H9 (cell line): ENCODE results near the gene PLSCR4. TPM values are rescaled to one million over a fixed set of nuclear protein-coding genes. Genes with fewer than 3 reads are reported as not detected.

ENCODE experiments used
- DNase-seq: peaks from one replicate; pipeline ENCODE4 v3.0.0-alpha.2; 2017
- H2AFZ ChIP-seq: one replicate; pipeline ENCODE4 v1.6.1; 2013; ENCODE audit warnings: mild to moderate bottlenecking, low read length, control low read depth, moderate library complexity
- H2AK5ac ChIP-seq: 2 replicates; pipeline ENCODE4 v1.6.1; 2013; ENCODE audit warnings: low read length, control low read depth, mixed read lengths; ENCODE audit not compliant: insufficient read length
- H2BK120ac ChIP-seq: one replicate; pipeline ENCODE4 v1.6.1; 2013; ENCODE audit warnings: low read depth, mild to moderate bottlenecking, low read length, control low read depth, inconsistent platforms; ENCODE audit not compliant: poor library complexity, severe bottlenecking
- H2BK12ac ChIP-seq: 2 replicates; pipeline ENCODE4 v1.6.1; 2013; ENCODE audit warnings: low read length, control low read depth, mixed read lengths, low read depth; ENCODE audit not compliant: insufficient read length
- H2BK15ac ChIP-seq: 2 replicates; pipeline ENCODE4 v1.6.1; 2013; ENCODE audit warnings: low read depth, low read length, control low read depth
- H2BK20ac ChIP-seq: one replicate; pipeline ENCODE4 v1.6.1; 2013; ENCODE audit warnings: low read depth, mild to moderate bottlenecking, low read length, control low read depth, inconsistent platforms; ENCODE audit not compliant: poor library complexity, severe bottlenecking
- H2BK5ac ChIP-seq: 2 replicates; pipeline ENCODE4 v1.6.1; 2013; ENCODE audit warnings: low read length, control low read depth, mixed read lengths; ENCODE audit not compliant: insufficient read length
- H3K14ac ChIP-seq: 2 replicates; pipeline ENCODE4 v1.6.1; 2013; ENCODE audit warnings: low read length, control low read depth; ENCODE audit not compliant: insufficient read depth
- H3K18ac ChIP-seq: 2 replicates; pipeline ENCODE4 v1.6.1; 2013; ENCODE audit warnings: low read depth, mild to moderate bottlenecking, mixed read lengths, low read length, control low read depth; ENCODE audit not compliant: insufficient read length
- H3K23ac ChIP-seq: 2 replicates; pipeline ENCODE4 v1.6.1; 2013; ENCODE audit warnings: low read length, control low read depth, mixed read lengths, low read depth; ENCODE audit not compliant: insufficient read length
- H3K23me2 ChIP-seq: 2 replicates; pipeline ENCODE4 v1.6.1; 2013; ENCODE audit warnings: low read depth, mild to moderate bottlenecking, mixed read lengths, low read length, control low read depth; ENCODE audit not compliant: insufficient read length, poor library complexity, severe bottlenecking
- H3K27ac ChIP-seq: 2 replicates; pipeline ENCODE4 v1.5.1; 2013; ENCODE audit warnings: low read length, control low read depth, mixed read lengths, low read depth; ENCODE audit not compliant: insufficient read length
- H3K27me3 ChIP-seq: 2 replicates; pipeline ENCODE4 v1.6.1; 2013; ENCODE audit warnings: low read length, control low read depth, inconsistent platforms; ENCODE audit not compliant: insufficient read depth
- H3K4ac ChIP-seq: 2 replicates; pipeline ENCODE4 v1.6.1; 2013; ENCODE audit warnings: low read depth, mild to moderate bottlenecking, control low read depth, inconsistent platforms, low read length, moderate library complexity
- H3K4me1 ChIP-seq: 2 replicates; pipeline ENCODE4 v1.6.1; 2013; ENCODE audit warnings: low read length, control low read depth, inconsistent platforms; ENCODE audit not compliant: insufficient read depth
- H3K4me2 ChIP-seq: 2 replicates; pipeline ENCODE4 v1.6.1; 2013; ENCODE audit warnings: low read length, control low read depth, mixed read lengths; ENCODE audit not compliant: insufficient read length, insufficient read depth
- H3K56ac ChIP-seq: 2 replicates; pipeline ENCODE4 v1.6.1; 2013; ENCODE audit warnings: low read depth, mild to moderate bottlenecking, mixed read lengths, low read length, control low read depth; ENCODE audit not compliant: insufficient read length
- H3K79me1 ChIP-seq: 2 replicates; pipeline ENCODE4 v1.6.1; 2013; ENCODE audit warnings: low read depth, mild to moderate bottlenecking, moderate library complexity, low read length, control low read depth, inconsistent platforms; ENCODE audit not compliant: insufficient read depth, poor library complexity, severe bottlenecking
- H3K79me2 ChIP-seq: 2 replicates; pipeline ENCODE4 v1.6.1; 2013; ENCODE audit warnings: low read length, control low read depth, inconsistent platforms; ENCODE audit not compliant: insufficient read depth
- H3K9ac ChIP-seq: 2 replicates; pipeline ENCODE4 v1.6.1; 2013; ENCODE audit warnings: low read length, control low read depth, mixed read lengths; ENCODE audit not compliant: insufficient read length; ENCODE audit errors: extremely low read depth
- H3K9me3 ChIP-seq: one replicate; pipeline ENCODE4 v1.6.1; 2013; ENCODE audit warnings: low read depth, low read length, inconsistent platforms; ENCODE audit not compliant: control insufficient read depth
- H3T11ph ChIP-seq: one replicate; pipeline ENCODE4 v1.6.1; 2013; ENCODE audit warnings: mild to moderate bottlenecking, low read length, control low read depth, inconsistent platforms
- H4K20me1 ChIP-seq: one replicate; pipeline ENCODE4 v1.6.1; 2013; ENCODE audit not compliant: control insufficient read depth, insufficient read length, insufficient read depth
- H4K5ac ChIP-seq: 2 replicates; pipeline ENCODE4 v1.6.1; 2013; ENCODE audit warnings: low read depth, mild to moderate bottlenecking, mixed read lengths, low read length, control low read depth; ENCODE audit not compliant: insufficient read length
- H4K8ac ChIP-seq: replicated peaks from 2 replicates; pipeline ENCODE4 v1.6.1; 2013; ENCODE audit warnings: low read length, control low read depth, mixed read lengths, low read depth; ENCODE audit not compliant: insufficient read length
- H4K91ac ChIP-seq: 2 replicates; pipeline ENCODE4 v1.6.1; 2013; ENCODE audit warnings: low read depth, mild to moderate bottlenecking, moderate library complexity, mixed read lengths, low read length, control low read depth; ENCODE audit not compliant: insufficient read length
- H3K27ac Mint-ChIP-seq, 3 experiments: 2 replicates in 2 of 3; 3 replicates in 1 of 3; pipeline ENCODE4 v1.8.0; 2020 to 2021; ENCODE audit warnings: mixed read lengths in 3 of 3, mild to moderate bottlenecking in 1 of 3, moderate library complexity in 1 of 3
- H3K27me3 Mint-ChIP-seq: 2 replicates; pipeline ENCODE4 v1.8.0; 2021; ENCODE audit warnings: low read depth, mild to moderate bottlenecking, moderate library complexity, mixed read lengths
- H3K36me3 Mint-ChIP-seq, 3 experiments: 2 replicates in 2 of 3; 3 replicates in 1 of 3; pipeline ENCODE4 v1.8.0; 2020 to 2021; ENCODE audit warnings: low read depth in 3 of 3, mixed read lengths in 3 of 3; ENCODE audit not compliant: insufficient read depth in 1 of 3
- H3K4me1 Mint-ChIP-seq, 2 experiments: 2 replicates each; pipeline ENCODE4 v1.8.0; 2020; ENCODE audit warnings: mixed read lengths in 2 of 2
- H3K4me3 Mint-ChIP-seq, 2 experiments: 2 replicates in 1 of 2; 3 replicates in 1 of 2; pipeline ENCODE4 v1.8.0; 2020 to 2021; ENCODE audit warnings: mild to moderate bottlenecking in 2 of 2, mixed read lengths in 2 of 2, moderate library complexity in 1 of 2
- H3K9me3 Mint-ChIP-seq, 2 experiments: 2 replicates in 1 of 2; 3 replicates in 1 of 2; pipeline ENCODE4 v1.8.0; 2020; ENCODE audit warnings: mild to moderate bottlenecking in 2 of 2, mixed read lengths in 2 of 2, moderate library complexity in 1 of 2
- WGBS: extraction: QIAGEN DNeasy Blood & Tissue Kit; methylation state at CpG from one replicate; pipeline ENCODE4 v1.1.7; 2013; ENCODE audit warnings: missing lambda C conversion rate, low lambda C conversion rate, mixed read lengths; ENCODE audit not compliant: insufficient read length; ENCODE audit errors: extremely low coverage; 5-methylcytosine and 5-hydroxymethylcytosine counted together
- total RNA-seq: library from RNA; stranded (reverse); gene quantifications from 2 replicates; pipeline ENCODE4 v1.2.1, GENCODE V29; 2021
- TF ChIP-seq, protein P1 (sequence below): fragments of 200-600 bp; sonication (generic); conservative IDR thresholded peaks from 3 replicates; pipeline ENCODE4 v1.8.0; 2021; ENCODE audit warnings: antibody characterized with exemption, mild to moderate bottlenecking

The PLSCR4 gene
- total RNA-seq, 1 experiment from 2014 or later: 1.2 TPM

DNA sequence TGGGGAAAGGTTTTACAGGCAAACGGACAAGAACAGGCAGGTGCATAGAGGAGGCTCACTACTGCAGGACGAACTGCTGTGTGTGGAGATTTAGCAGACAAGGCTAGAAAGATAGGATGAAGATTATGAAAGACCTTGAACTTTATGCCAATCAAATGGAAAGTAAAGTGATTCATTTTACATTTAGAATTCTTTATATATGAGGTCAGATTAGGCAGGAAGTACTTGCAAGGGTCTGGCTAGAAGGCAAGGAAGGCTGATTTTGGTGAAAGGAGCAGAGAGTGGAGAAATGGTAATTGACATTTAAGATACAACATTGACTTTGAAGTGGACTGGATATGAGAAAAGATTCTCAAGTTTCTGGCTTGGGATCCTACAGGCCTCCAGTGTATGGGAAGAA is 33.6 kb downstream of the PLSCR4 start:
- H4K91ac ChIP-seq: no peak overlapping the region

More for the DNA sequence above, 33.6 kb downstream of the PLSCR4 start:
- TF ChIP-seq, protein P1, sequence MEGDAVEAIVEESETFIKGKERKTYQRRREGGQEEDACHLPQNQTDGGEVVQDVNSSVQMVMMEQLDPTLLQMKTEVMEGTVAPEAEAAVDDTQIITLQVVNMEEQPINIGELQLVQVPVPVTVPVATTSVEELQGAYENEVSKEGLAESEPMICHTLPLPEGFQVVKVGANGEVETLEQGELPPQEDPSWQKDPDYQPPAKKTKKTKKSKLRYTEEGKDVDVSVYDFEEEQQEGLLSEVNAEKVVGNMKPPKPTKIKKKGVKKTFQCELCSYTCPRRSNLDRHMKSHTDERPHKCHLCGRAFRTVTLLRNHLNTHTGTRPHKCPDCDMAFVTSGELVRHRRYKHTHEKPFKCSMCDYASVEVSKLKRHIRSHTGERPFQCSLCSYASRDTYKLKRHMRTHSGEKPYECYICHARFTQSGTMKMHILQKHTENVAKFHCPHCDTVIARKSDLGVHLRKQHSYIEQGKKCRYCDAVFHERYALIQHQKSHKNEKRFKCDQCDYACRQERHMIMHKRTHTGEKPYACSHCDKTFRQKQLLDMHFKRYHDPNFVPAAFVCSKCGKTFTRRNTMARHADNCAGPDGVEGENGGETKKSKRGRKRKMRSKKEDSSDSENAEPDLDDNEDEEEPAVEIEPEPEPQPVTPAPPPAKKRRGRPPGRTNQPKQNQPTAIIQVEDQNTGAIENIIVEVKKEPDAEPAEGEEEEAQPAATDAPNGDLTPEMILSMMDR: no peak
- Histone ChIP-seq H3K18ac (no peak overlapping the region), H4K5ac (no peak overlapping the region), H2BK15ac (no peak overlapping the region), H3T11ph (no peak overlapping the region), H3K4me2 (no peak overlapping the region), H3K23ac (no peak overlapping the region), H2AK5ac (no peak overlapping the region), H3K14ac (no peak overlapping the region), H2BK12ac (no peak overlapping the region), H2BK5ac (no peak overlapping the region), H3K79me1 (no peaks in the 10 kb centered on the region), H3K9ac (no peak overlapping the region), H3K27me3 (no peaks in the 10 kb centered on the region), H2BK120ac (no peak overlapping the region), H3K79me2 (no peaks in the 10 kb centered on the region), H3K56ac (no peak overlapping the region), H3K4ac (no peak overlapping the region), H2AFZ (no peak overlapping the region), H4K20me1 (no peaks in the 10 kb centered on the region), H2BK20ac (no peak overlapping the region), H3K23me2 (no peaks in the 10 kb centered on the region), H4K8ac (no peak overlapping the region), H3K9me3 (no peaks in the 10 kb centered on the region), H3K27ac (no peak overlapping the region), H3K4me1 (no peaks in the 10 kb centered on the region)
- no peaks in the 10 kb centered on the region for H3K9me3 Mint-ChIP-seq
- no peak overlapping the region for H3K27ac Mint-ChIP-seq
- no peak overlapping the region for H3K4me3 Mint-ChIP-seq
- no peak for DNase-seq
- no peaks in the 10 kb centered on the region for H3K27me3 Mint-ChIP-seq
- no CpG with 5 or more reads among the region's 2 CpGs for WGBS
- no peaks in the 10 kb centered on the region for H3K36me3 Mint-ChIP-seq
- peaks cover 2% of the 10 kb centered on the region in 2 experiments for H3K4me1 Mint-ChIP-seq
